HepG2 (cell line): ENCODE measurements around the gene FPGS. TPM values are rescaled to one million over a fixed set of nuclear protein-coding genes. Genes with fewer than 3 reads are reported as not detected.

Experiments
- ATAD3A ChIP-seq: sonication (generic); formaldehyde crosslinking; IDR thresholded peaks from 2 replicates; pipeline ENCODE4 v1.4.0; 2020; ENCODE audit warnings: missing genetic modification reagents
- BRD4 ChIP-seq: sonication (generic); formaldehyde crosslinking; IDR thresholded peaks from 2 replicates; pipeline ENCODE4 v1.4.0; 2020; ENCODE audit warnings: missing genetic modification reagents
- FOXJ3 ChIP-seq: sonication (generic); formaldehyde crosslinking; IDR thresholded peaks from 2 replicates; pipeline ENCODE4 v1.4.0; 2020; ENCODE audit warnings: missing genetic modification reagents, mild to moderate bottlenecking, borderline replicate concordance
- HDAC2 ChIP-seq: sonication (generic); formaldehyde crosslinking; IDR thresholded peaks from 2 replicates; pipeline ENCODE4 v1.4.0; 2020; ENCODE audit warnings: missing genetic modification reagents
- HOXA5 ChIP-seq: sonication (generic); formaldehyde crosslinking; IDR thresholded peaks from 2 replicates; pipeline ENCODE4 v1.4.0; 2020; ENCODE audit warnings: missing genetic modification reagents
- MTA1 ChIP-seq: sonication (generic); formaldehyde crosslinking; IDR thresholded peaks from 2 replicates; pipeline ENCODE4 v1.4.0; 2020; ENCODE audit warnings: missing genetic modification reagents, mild to moderate bottlenecking, borderline replicate concordance
- SSRP1 ChIP-seq: IDR thresholded peaks from 2 replicates; pipeline ENCODE4 v1.6.1; 2016; ENCODE audit warnings: control low read depth
- TAF1 ChIP-seq: sonication (generic); formaldehyde crosslinking; IDR thresholded peaks from 2 replicates; pipeline ENCODE4 v1.4.0; 2020; ENCODE audit warnings: missing genetic modification reagents
- ZBTB40 ChIP-seq, 2 experiments: fragments of 450-650 bp in 1 of 2; sonication (generic) in 1 of 2; formaldehyde crosslinking in 1 of 2; IDR thresholded peaks; 2 replicates each; pipeline versions ENCODE4 v1.6.1 to v1.8.0; 2016 to 2022; ENCODE audit warnings: antibody characterized with exemption in 1 of 2, mild to moderate bottlenecking in 1 of 2, missing genetic modification reagents in 1 of 2
- ZFP37 ChIP-seq: sonication (generic); formaldehyde crosslinking; IDR thresholded peaks from 2 replicates; pipeline ENCODE4 v1.4.0; 2020; ENCODE audit warnings: missing genetic modification reagents, borderline replicate concordance
- ZNF256 ChIP-seq: sonication (generic); formaldehyde crosslinking; conservative IDR thresholded peaks from 2 replicates; pipeline ENCODE4 v1.4.0; 2020; ENCODE audit warnings: missing genetic modification reagents
- ZNF546 ChIP-seq: sonication (generic); formaldehyde crosslinking; conservative IDR thresholded peaks from 2 replicates; pipeline ENCODE4 v1.8.1; 2023; ENCODE audit warnings: mild to moderate bottlenecking, missing genetic modification reagents
- ZNF598 ChIP-seq: sonication (generic); formaldehyde crosslinking; IDR thresholded peaks from 2 replicates; pipeline ENCODE4 v1.5.1; 2020; ENCODE audit warnings: mild to moderate bottlenecking, missing genetic modification reagents, borderline replicate concordance
- ZNF766 ChIP-seq: sonication (generic); formaldehyde crosslinking; IDR thresholded peaks from 2 replicates; pipeline ENCODE4 v1.5.0; 2020; ENCODE audit warnings: missing genetic modification reagents, borderline replicate concordance
- ZNF883 ChIP-seq: sonication (generic); formaldehyde crosslinking; IDR thresholded peaks from 2 replicates; pipeline ENCODE4 v1.5.1; 2020; ENCODE audit warnings: mild to moderate bottlenecking, missing genetic modification reagents; ENCODE audit errors: not compliant biosample characterization
- ZNF891 ChIP-seq: sonication (generic); formaldehyde crosslinking; IDR thresholded peaks from 2 replicates; pipeline ENCODE4 v1.5.0; 2020; ENCODE audit warnings: mild to moderate bottlenecking, missing genetic modification reagents
- polyA plus RNA-seq, 8 experiments: library from polyadenylated mRNA; depleted of rRNA in 3 of 8; stranded (reverse) in 7 of 8; unstranded in 1 of 8; fragments of >200 nt; fragmentation: Illumina TruSeq in 4 of 8; extraction: Trizol in 4 of 8; gene quantifications; 2 replicates each; pipeline versions ENCODE4 v1.2.1 to v1.2.3, GENCODE V29; 2011 to 2016; ENCODE audit warnings: low read depth in 4 of 8, missing spikeins in 1 of 8, mixed read lengths in 1 of 8; ENCODE audit not compliant: insufficient read depth in 1 of 8
- total RNA-seq, 5 experiments: library from RNA; depleted of rRNA; stranded (reverse); fragments of >200 nt; fragmentation: Illumina TruSeq; extraction: Trizol; gene quantifications; 2 replicates each; pipeline ENCODE4 v1.2.3, GENCODE V29; 2016; ENCODE audit warnings: low read depth in 1 of 5
- TF ChIP-seq, protein P1 (sequence below): sonication (generic); formaldehyde crosslinking; IDR thresholded peaks from 2 replicates; pipeline ENCODE4 v1.5.1; 2020; ENCODE audit warnings: missing genetic modification reagents, mild to moderate bottlenecking, borderline replicate concordance

FPGS gene
- total and polyA plus RNA-seq, 2 of the 13 experiments (the other 11 are each of a cell fraction or from before 2014, with no cell fraction given) = 35.6 to 36.8 TPM

- TF ChIP-seq, protein P1, sequence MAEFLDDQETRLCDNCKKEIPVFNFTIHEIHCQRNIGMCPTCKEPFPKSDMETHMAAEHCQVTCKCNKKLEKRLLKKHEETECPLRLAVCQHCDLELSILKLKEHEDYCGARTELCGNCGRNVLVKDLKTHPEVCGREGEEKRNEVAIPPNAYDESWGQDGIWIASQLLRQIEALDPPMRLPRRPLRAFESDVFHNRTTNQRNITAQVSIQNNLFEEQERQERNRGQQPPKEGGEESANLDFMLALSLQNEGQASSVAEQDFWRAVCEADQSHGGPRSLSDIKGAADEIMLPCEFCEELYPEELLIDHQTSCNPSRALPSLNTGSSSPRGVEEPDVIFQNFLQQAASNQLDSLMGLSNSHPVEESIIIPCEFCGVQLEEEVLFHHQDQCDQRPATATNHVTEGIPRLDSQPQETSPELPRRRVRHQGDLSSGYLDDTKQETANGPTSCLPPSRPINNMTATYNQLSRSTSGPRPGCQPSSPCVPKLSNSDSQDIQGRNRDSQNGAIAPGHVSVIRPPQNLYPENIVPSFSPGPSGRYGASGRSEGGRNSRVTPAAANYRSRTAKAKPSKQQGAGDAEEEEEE (CRISPR knock-in tag) = peak; percentile 58; the same call in 1 of the 2 replicates
- no peak for TF ChIP-seq ZBTB40 (IDR thresholded peaks at IDR 0.05)
- 0 out of 2 replicates have a peak, but pooled peaks have one; percentile 13 for TF ChIP-seq ZBTB40 (CRISPR knock-in tag; IDR thresholded peaks at IDR 0.05)
- 0 out of 2 replicates have a peak, but pooled peaks have one; percentile 25 for TF ChIP-seq HDAC2 (CRISPR knock-in tag)
- peak; percentile 71; the same call in 1 of the 2 replicates for TF ChIP-seq HOXA5 (CRISPR knock-in tag)
- peak; percentile 54 for TF ChIP-seq ZNF883
- TF ChIP-seq FOXJ3 = no peak
- TF ChIP-seq ZNF598 (CRISPR knock-in tag) = peak; percentile 61; the same call in 1 of the 2 replicates
- TF ChIP-seq ZNF546 (CRISPR knock-in tag) = 0 out of 2 replicates have a peak, but pooled peaks have one; percentile 64
- TF ChIP-seq SSRP1 (CRISPR knock-in tag) = no peak
- peak; percentile 29; the same call in 1 of the 2 replicates for TF ChIP-seq ZNF891 (CRISPR knock-in tag)
- TF ChIP-seq ZNF256 = peak; percentile 67; the same call in 1 of the 2 replicates
- peak; percentile 65 for TF ChIP-seq TAF1 (CRISPR knock-in tag)
- no peak for TF ChIP-seq ATAD3A
- peak; percentile 41; the same call in 1 of the 2 replicates for TF ChIP-seq MTA1 (CRISPR knock-in tag)
- TF ChIP-seq BRD4 = 0 out of 2 replicates have a peak, but pooled peaks have one; percentile 52
- no peak for TF ChIP-seq ZFP37 (CRISPR knock-in tag)
- TF ChIP-seq ZNF766 = peak; percentile 52; the same call in 1 of the 2 replicates
Measured at GRCh38 chr9:127785933-127786772, 16.5 kb upstream of the FPGS start, which contains the start of gene CDK9 (continued).
